RWPE1 (cell line): ENCODE results near the gene PSMB3.

Source experiments
- CTCF ChIA-PET: fragments of 350-600 bp; sonication (Branson Sonifier 250); formaldehyde crosslinking; extraction: SDS; loops from one replicate; lab custom pipeline; 2021; lab: Yijun Ruan, JAX
- POLR2A ChIA-PET: fragments of 400-600 bp; formaldehyde crosslinking; extraction: SDS; loops from one replicate; lab custom pipeline; 2020; ENCODE audit warnings: antibody characterized with exemption; ENCODE audit not compliant: low non-redundant PET; lab: Yijun Ruan, JAX
- DNase-seq: peaks from one replicate; pipeline ENCODE4 v3.0.0; 2012; ENCODE audit warnings: low spot score
- H3K27ac ChIP-seq: fragments of 450-650 bp; 2 replicates; pipeline ENCODE4 v1.5.1; 2017
- TF ChIP-seq, protein P1 (sequence below): fragments of 450-650 bp; conservative IDR thresholded peaks from 2 replicates; pipeline ENCODE4 v1.5.1; 2017; ENCODE audit warnings: low read depth, mild to moderate bottlenecking

Gene PSMB3

GRCh38 chr17:38791162-38791561, 38.6 kb downstream of the PSMB3 start:
- POLR2A ChIA-PET = no interaction called here
- CTCF ChIA-PET = no interaction called here
- H3K27ac ChIP-seq = no peak overlapping the region
- TF ChIP-seq, protein P1, sequence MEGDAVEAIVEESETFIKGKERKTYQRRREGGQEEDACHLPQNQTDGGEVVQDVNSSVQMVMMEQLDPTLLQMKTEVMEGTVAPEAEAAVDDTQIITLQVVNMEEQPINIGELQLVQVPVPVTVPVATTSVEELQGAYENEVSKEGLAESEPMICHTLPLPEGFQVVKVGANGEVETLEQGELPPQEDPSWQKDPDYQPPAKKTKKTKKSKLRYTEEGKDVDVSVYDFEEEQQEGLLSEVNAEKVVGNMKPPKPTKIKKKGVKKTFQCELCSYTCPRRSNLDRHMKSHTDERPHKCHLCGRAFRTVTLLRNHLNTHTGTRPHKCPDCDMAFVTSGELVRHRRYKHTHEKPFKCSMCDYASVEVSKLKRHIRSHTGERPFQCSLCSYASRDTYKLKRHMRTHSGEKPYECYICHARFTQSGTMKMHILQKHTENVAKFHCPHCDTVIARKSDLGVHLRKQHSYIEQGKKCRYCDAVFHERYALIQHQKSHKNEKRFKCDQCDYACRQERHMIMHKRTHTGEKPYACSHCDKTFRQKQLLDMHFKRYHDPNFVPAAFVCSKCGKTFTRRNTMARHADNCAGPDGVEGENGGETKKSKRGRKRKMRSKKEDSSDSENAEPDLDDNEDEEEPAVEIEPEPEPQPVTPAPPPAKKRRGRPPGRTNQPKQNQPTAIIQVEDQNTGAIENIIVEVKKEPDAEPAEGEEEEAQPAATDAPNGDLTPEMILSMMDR = no peak
- DNase-seq = no peak

GRCh38 chr17:38794221-38794620, 41.7 kb downstream of the PSMB3 start:
- CTCF ChIA-PET = interaction anchor here (0.6 kb wide), 1 partner anchor 786 kb away, joined by 4 read pairs; no protein-coding TSS in a partner anchor
- DNase-seq = no peak
- no peak overlapping the region for H3K27ac ChIP-seq
- TF ChIP-seq, protein P1 = no peak
- POLR2A ChIA-PET = interaction anchor here (0.7 kb wide), 1 partner anchor 33 kb away, joined by 3 read pairs; no protein-coding TSS in a partner anchor

DNA sequence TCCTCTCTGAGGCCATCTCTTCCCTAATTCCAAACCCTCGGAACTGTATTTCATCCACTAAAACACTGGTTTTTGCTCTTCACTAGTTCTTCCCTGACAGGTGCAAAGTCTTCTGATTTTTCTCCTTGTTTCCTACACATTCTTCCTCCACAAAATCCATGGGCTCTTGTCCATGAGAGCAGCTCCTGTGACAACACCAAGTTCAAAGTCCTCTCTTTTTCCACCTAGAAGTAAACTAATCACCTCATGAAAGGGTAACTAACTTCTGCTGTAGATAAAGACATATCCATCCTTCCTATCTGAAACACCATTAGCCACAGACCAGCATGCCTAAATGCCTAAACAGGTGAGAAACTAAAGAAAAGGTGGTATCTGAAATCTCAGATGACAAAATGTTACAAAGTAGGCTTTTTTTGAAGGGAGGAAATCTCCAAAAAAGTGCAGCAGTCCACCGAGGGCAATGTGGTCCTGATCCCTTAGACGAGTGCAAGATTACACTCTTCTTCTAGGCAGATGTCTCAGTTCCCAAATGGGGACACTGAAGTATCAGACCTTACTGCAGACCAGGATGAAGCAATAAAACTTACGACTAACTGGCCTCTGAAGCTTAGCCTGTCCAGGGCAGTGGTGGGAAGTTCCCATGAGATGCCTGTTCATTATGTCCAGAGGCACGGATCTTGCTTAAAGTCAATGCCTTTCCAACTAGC, 44.1 kb downstream of the PSMB3 start:
- DNase-seq = no peak
- TF ChIP-seq, protein P1 = no peak
- ChIA-PET CTCF (no interaction called here), POLR2A (no interaction called here)
- H3K27ac ChIP-seq = no peak overlapping the region

DNA sequence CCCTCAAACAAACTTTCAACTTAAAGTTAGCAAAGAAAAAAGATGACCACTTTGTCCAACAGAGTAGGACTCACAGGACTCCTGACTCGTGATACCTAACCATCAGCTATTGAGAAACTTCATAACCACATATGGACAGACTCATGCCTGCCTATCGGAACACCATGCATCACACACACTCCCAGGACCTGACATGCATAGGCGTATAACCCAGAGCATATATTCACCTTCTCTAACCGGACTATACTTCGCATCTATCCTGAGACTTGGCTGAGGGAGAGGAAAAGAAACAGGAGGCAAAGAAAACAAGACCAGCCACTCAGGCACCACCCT, 44.6 kb downstream of the PSMB3 start:
- POLR2A ChIA-PET = no interaction called here
- CTCF ChIA-PET = no interaction called here
- H3K27ac ChIP-seq = no peak overlapping the region
- DNase-seq = no peak
- TF ChIP-seq, protein P1 = no peak

DNA sequence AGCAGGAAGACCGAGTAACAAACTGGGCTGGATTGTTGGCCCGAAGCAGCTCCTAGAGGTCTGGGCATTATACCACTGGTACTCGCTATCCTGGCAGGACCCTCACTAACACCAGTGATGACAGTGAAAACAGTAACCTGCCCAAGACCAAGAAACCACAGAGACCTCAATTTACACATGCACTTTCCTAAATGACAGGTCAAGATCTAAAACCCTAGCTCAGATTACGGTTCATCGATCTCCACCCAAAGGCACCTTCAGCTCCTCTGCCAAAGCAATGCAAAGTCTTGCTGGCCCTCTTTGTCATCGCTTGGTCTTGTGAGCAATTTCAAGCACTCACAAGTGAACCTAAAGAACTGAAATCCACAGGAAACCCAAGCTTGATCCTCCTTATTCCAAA, 45.3 kb downstream of the PSMB3 start:
- TF ChIP-seq, protein P1 = no peak
- CTCF ChIA-PET = interaction anchor here (0.5 kb wide), 1 partner anchor 908 kb away, joined by 4 read pairs; no protein-coding TSS in a partner anchor
- no peak for DNase-seq
- POLR2A ChIA-PET = no interaction called here
- no peak overlapping the region for H3K27ac ChIP-seq

DNA sequence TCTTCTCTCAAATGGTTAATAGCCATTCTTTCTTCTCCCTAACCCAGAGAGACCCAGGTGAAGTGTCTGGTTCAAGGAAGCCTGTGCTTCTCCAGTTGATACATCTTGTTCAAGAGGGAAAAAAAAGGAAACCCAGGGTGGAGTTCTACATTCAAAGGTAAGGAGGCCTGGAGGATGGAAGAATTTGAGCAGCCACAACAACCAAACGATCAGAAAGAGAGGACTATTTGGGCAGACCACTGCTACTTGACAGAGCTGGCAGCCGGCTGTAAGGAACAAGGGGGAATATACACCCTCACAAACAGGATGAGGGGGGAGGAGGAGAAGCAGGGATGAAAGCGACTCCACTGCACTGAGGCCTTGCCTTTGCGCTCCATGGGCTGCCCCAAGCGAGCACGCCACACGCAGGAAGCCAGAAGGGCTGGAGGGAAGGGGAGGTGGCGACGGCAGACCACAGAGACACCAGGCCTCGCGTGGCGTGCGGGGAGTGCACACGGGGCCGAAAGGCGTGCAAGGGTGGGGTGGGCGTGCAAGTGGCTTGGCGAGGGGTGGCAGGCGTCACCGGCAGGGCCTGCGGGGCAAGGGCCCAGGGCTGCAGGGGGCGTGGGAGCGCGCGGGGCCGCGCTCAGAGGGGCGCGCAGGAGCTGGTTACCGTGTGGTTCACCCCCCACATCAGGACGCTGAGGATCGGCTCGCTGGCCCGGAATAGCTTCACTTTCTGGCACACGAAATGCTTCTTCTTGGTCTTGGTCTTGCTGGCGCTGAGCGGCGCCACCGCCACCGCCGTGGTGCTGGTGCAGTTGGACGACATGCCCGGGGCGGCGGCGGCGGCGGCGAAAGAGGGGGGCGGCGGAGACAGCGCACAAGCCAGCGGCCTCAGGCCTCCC, 46.3 kb downstream of the PSMB3 start:
- TF ChIP-seq, protein P1 = no peak
- peak; percentile 48 for DNase-seq
- POLR2A ChIA-PET = no interaction called here
- CTCF ChIA-PET = no interaction called here
- peak overlapping the region; percentile 97 for H3K27ac ChIP-seq
